HG03039 (cell line): ENCODE data around the gene STAC2.
"Not testable (repeated sequence)": the region's sequence is repeated elsewhere in the genome, so short reads cannot be mapped to it uniquely, and the experiment has no call there.

Experiments
- ATAC-seq: cut with Tn5 transposase; IDR thresholded peaks from one replicate; pipeline ENCODE4 v1.9.1; 2021; ENCODE audit warnings: mild to moderate bottlenecking, moderate library complexity; ENCODE audit not compliant: unreplicated experiment

Gene STAC2, protein sequence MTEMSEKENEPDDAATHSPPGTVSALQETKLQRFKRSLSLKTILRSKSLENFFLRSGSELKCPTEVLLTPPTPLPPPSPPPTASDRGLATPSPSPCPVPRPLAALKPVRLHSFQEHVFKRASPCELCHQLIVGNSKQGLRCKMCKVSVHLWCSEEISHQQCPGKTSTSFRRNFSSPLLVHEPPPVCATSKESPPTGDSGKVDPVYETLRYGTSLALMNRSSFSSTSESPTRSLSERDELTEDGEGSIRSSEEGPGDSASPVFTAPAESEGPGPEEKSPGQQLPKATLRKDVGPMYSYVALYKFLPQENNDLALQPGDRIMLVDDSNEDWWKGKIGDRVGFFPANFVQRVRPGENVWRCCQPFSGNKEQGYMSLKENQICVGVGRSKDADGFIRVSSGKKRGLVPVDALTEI

DNA sequence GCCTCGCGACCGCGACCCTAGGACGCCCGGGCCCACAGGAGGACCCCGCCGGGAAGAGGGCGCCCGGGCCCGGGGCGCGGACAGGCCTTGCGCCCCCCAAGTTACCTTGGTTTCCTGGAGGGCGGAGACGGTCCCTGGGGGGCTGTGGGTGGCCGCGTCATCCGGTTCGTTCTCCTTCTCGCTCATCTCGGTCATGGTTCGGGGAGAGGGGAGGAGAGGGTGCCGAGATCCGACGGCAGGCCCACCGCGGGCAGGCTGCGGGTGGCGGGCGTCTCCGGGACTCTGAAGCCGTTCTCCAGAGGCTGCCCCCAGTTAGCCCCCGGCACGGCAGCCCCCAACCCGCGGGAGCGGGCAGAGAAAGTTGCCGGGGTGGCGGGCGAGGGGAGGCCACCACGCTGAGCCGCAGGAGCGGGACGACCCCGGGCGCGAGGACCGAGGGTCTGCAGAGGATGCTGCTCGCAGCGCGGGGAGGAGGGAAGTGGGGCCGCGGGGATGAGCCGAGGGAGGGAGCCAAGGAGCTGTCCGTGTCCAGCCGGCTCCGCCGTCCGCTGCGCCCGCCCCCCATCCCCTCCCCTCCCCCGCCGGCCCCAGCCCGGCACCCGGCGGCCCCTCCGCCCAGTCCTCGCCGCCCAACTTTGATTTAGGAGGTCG, at the start of gene STAC2:
Gene STAC2 (minus strand): TSS at position 638 of the 651 bp plus-strand sequence. CDS start 443 bp downstream, at position 195.
- ATAC-seq, result no peak

- ATAC-seq, result no peak
These were observed 45.8 kb upstream of the STAC2 start for GRCh38 chr17:39271546-39271945.

DNA sequence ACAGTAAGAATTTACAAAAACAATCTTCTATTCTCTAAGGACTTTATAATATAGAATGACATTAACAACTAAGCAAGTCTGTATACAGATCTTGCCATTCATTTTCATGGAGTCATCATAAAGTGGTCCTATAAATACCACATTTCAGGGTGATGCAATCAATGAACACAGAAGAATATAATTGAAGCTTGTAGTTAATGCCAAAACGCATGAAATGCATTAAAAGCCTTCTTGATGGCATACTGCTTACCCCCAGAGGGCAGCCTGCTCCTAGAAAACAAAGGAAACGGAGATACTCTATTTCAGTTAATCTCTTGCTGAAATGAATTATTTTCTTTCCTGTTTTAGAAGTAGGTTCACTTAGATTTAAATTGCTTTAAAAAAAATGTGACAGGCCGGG, 45.2 kb upstream of the STAC2 start:
- ATAC-seq, result no peak

- no peak for ATAC-seq
These were observed 38.4 kb upstream of the STAC2 start for GRCh38 chr17:39264119-39264518.

GRCh38 chr17:39261286-39261685, 35.5 kb upstream of the STAC2 start:
- ATAC-seq, result no peak

- no peak for ATAC-seq
These were observed 27.2 kb upstream of the STAC2 start for GRCh38 chr17:39252788-39253460.

GRCh38 chr17:39251997-39252396, 26.3 kb upstream of the STAC2 start:
- ATAC-seq, result no peak

GRCh38 chr17:39250076-39250475, 24.3 kb upstream of the STAC2 start:
- not testable (repeated sequence) for ATAC-seq

GRCh38 chr17:39246274-39246673, 20.5 kb upstream of the STAC2 start:
- ATAC-seq, result no peak

GRCh38 chr17:39244600-39245570, 19.1 kb upstream of the STAC2 start:
- peak; percentile 62 for ATAC-seq

DNA sequence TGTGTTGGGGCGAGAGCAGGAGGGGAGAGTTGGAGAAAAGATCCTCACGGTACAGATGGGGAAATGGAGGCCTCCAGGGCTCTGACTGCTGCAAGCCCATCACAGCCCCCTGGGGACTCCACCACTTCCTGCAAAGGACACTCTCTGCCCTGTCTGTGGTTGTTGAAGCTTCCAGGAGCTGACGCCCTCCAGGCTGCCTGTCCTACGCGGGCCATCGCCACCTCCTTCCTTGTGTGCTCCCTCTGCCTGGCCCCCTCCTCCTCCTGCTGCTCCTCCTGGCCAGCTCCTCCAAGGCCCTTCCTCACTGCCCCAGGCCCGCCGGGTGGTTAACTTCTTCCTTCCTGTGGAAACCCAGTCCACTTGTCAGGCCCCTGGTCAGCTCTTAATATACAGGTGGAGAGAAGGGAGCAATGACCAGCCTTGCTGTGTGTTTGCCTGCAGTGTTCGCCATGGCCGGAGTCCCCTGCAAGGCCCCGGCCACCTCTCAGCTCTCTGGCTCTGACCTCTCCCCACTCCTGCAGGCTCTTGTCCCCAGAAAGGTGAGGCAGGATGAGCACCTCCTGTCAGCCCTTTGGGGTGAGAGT, 18.4 kb upstream of the STAC2 start:
- no peak for ATAC-seq

DNA sequence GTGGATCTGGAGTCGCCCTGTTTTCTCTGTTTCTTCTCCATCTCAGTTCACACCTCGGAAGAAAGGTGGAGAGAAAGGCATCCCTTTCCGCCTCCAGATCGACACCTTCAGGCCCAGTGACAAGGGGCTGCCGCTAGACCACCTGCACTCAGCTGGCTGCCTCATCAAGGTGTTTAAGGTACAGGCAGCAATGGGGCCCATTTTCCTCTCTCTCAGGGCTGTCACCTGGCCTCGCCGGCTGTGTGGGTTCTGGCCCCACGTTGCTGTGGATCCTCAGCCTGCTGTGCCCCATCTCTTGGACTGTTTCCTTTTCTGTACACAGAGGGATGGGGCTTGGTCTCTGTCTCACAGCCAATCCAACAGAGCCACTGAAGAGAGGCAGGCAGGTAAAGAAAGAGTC, 17.4 kb upstream of the STAC2 start:
- ATAC-seq, result no peak

DNA sequence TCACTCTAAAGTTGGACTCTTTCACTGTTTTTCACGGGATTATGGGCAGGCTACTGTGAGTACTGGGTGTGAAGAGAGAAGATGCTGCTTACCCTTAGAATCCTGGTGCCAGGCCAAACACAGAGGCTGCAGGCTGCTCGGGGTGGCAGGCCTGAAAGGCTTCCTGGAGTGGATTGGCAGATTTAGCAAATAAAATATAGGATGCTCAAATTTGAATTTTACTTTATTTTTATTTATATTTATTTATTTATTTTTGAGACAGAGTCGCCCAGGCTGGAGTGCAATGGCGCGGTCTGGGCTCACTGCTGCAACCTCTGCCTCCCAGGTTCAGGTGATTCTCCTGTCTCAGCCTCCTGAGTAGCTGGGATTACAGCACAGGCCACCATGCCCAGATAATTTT, 14.9 kb upstream of the STAC2 start:
- no peak for ATAC-seq

DNA sequence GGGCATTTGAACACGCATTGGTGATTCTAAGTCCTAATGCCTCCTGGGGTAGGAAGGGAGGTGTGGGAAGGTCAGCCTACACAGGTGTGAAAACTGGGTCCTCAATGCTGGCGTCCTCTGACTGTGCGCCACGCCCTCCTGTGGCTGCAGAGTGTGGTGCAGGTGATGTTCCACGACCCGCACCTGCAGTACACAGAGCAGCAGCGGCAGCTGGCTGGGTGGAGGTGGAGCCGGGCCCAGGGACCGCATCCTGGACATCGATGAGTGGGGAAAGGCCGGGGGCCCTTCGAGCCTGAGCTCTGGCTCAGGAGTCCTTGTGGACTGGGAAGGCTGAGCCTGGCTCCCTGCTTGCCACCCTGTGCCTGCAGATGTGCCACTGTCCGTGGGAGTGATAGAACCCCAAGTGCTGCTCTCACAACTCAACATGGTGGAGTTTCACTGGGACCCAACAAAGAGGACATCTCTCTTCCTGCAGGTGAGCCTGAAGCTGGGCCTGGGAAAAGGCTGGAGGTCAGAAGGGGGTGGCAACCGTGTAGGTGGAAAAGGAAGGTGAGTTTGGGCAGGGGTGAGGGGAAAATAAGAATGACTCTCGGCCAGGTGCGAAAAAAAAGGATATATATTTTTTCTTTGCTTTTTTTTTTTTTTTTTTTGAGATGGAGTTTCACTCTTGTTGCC, 14.0 kb upstream of the STAC2 start:
- ATAC-seq, result no peak

DNA sequence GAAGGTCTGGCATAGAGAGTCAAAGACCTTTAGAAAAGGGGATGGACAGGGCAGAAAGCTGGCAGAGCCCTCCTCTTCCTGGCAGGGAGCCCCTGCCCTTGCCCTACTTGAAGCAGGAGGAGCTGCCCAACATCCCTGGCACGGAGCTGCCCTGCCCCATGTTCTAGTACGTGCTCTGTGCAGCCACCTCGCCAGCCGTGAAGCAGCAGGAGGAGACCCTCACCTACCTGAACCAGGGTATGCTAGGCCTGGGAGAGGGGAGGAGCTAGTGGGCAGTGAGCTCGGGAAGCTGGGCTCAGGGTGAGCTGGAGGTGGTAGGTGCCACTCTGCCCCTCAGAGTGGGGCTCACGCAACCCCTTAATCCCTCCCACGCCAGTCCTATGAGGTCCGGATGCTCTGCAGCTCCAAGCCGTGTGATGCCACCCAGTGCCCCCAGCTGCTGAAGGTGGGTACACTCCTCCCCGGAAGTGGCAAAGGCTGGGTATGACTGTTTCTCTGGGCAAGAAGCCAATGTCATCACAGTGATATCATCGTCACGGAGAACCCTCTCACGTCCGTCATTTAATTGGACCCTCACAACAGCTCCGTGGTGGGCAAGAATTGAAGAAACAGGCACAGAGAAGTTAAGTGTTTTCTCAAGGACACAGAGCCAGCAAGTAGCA, 12.7 kb upstream of the STAC2 start:
- ATAC-seq, result no peak

DNA sequence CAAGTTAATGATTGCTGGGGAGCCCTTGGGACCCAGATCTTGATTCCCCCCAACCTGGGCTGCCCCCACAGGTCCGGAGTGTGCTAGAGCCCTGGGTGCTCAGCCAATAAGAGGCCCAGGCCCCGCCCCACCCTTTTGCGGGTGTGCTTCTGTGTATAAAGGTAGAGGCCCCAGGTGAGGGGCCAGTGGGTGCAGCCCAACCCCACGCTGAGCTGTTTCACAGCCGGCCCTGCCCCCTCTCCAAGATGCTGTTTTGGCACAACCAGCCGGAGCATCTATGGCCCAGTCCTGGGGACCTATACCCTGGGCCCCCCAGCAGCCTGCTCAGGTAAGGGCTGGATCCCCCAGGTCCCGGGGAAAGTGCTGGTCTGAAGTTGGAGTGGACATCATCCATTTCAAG, 11.8 kb upstream of the STAC2 start:
- ATAC-seq, result no peak

- no peak for ATAC-seq
These were observed 11.3 kb upstream of the STAC2 start for GRCh38 chr17:39236981-39237441.

DNA sequence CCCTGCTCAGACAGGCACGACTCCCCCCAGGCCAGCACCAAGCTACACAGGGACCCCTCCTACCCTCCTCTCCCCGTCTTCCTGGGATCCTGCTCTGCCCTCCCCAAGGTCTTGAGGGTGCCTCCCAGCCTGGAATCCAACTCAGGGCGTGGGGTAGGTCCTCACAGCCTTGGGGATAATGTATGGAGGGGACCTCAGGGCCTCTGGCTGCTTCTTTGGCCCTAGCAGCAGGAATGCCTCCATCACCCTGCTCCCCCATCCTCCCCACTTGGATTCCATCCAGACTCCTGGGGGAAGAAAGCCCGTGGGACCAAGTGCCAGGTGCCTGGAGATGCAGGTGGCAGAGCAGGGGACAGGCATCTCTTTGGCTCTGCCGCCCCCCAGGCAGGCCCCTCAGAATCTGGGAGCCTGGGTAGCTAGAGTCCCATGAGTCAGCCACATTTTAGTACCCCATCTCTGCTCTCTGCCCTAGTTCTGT, 10.7 kb upstream of the STAC2 start:
- no peak for ATAC-seq
